GM12801 (cell line): Measurements from ENCODE around the gene KRT86.

Experiments
- TF ChIP-seq, protein P1 (sequence below): IDR thresholded peaks from one replicate; pipeline ENCODE4 v1.5.1; 2011; ENCODE audit warnings: control low read depth; ENCODE audit not compliant: insufficient read length; ENCODE audit errors: extremely low read depth

KRT86 gene

DNA sequence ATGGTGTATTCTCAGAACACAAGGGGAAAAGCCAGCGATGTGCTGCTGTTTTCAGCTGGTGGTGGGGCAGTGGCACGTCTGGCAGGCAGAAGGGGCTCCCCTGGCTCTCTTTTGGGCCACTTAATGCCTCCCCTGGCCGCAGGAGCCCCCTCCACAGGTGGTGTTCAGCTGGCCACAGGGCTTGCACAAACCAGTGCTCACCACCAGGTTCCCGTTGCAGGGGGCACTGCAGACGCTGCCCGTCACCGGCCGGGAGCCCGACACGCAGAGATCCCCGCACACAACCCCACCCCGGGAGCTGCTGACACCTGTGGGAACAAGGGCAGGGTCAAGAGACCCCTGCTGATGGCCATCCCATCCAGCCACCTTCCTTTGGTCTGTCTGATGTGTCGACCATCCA is 40.1 kb downstream of the KRT86 start:
- TF ChIP-seq, protein P1, sequence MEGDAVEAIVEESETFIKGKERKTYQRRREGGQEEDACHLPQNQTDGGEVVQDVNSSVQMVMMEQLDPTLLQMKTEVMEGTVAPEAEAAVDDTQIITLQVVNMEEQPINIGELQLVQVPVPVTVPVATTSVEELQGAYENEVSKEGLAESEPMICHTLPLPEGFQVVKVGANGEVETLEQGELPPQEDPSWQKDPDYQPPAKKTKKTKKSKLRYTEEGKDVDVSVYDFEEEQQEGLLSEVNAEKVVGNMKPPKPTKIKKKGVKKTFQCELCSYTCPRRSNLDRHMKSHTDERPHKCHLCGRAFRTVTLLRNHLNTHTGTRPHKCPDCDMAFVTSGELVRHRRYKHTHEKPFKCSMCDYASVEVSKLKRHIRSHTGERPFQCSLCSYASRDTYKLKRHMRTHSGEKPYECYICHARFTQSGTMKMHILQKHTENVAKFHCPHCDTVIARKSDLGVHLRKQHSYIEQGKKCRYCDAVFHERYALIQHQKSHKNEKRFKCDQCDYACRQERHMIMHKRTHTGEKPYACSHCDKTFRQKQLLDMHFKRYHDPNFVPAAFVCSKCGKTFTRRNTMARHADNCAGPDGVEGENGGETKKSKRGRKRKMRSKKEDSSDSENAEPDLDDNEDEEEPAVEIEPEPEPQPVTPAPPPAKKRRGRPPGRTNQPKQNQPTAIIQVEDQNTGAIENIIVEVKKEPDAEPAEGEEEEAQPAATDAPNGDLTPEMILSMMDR: no peak

DNA sequence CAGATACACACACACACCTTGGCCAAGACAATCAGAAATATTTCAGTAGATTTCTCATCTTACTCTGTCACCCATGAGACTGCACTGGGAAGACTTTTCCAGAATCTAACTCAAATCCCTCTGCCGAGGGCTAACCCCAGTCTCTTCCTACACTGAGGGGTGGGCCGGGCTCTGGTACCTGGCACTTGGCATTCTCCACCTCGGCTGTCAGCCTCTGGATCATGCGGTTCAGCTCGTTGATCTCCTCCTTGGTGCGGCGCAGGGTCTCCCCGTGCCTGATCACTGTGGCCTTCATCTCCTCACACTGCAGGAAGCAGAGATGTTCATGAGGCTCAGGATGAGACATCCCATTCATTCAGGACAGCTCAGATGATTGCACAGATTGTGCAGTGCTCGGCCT is 41.8 kb downstream of the KRT86 start:
- TF ChIP-seq, protein P1: no peak

- TF ChIP-seq, protein P1: no peak
Observed at GRCh38 chr12:52316701-52317100, 42.3 kb downstream of the KRT86 start.

DNA sequence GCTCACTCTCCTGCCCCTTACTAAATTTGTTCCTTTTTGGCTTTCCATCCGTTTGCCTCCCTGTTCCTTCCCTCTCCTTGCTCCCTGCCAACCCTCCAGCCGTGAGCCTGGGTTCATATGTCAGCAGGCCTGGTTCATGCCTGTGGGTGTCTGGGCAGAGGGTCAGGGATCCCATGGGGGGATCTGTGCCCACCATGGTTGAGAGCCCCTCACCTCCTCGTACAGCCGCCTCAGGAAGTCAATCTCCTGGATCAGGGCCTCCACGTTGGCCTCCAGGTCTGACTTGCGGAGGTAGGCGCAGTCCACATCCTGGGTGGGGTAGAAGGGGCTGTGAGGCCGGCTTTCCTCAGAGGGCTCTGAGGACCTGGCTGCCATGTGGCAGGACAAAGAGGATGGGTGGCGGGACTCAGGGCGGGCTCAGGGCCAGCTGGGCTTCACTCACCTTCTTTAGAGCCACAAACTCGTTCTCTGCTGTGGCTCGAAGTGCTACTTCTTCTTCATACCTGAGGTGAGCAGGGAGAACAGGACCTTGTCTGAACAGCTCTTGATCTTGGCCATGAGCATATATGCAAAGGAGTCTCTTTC is 43.1 kb downstream of the KRT86 start:
- TF ChIP-seq, protein P1: no peak

GRCh38 chr12:52318241-52318990 is 44.0 kb downstream of the KRT86 start:
- TF ChIP-seq, protein P1: no peak

DNA sequence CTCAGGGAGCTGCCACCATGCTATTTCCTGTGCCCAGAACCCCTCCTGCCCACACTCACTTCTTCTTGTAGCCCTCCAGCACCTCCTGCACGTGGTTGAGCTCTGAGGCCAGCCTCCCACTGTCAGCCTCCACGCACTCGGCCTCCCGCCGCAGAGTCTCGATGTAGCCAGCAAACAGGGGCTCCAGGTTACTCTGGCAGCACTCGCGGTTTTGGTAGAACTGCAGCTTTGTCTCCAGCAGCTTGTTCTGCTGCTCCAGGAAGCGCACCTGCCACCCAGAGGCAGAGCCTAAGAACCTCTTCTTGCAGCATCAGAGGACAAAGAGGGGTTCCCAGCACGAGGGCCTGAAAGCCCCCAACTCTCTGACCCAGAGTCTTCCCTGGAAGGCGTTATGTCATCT is 44.7 kb downstream of the KRT86 start:
- TF ChIP-seq, protein P1: no peak

DNA sequence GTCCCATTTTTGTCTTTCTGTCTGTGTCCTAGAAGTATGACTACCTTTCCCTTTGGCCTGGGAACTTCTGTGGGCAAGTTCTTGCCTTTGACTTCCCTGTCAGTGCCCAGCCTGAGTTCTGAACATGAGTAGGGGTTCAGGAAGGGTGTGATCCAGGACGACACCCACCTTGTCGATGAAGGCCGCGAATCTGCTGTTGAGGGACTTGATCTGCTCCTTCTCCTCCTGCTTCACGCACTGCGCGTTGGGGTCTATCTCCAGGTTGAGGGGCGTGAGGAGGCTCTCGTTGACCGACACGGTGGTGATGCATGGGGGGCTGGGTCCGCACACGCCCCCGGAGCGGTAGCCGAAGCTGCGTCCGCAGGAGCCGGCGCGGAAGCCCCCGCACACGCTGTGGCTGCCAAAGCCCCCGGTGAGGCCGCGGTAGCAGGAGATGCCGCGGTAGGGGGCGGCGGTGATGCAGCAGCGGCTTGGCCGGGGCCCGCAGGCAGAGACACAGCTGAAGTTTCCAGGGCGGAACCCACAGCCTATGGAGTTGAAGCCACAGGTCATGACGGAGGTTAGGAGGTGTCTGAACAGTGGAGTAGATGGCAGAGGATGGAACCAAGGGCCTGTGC is 46.4 kb downstream of the KRT86 start, which contains the start of gene KRT83:
Gene KRT83 (minus strand): TSS at position 615 of the 617 bp plus-strand sequence. CDS start 63 bp downstream, at position 552.
- TF ChIP-seq, protein P1: no peak
